C4-2B (cell line): Measurements from ENCODE around the gene PPP6C.
"Not testable (repeated sequence)": the region's sequence is repeated elsewhere in the genome, so short reads cannot be mapped to it uniquely, and the experiment has no call there.

Experiments used
- CTCF ChIP-seq: fragments of 450-650 bp; conservative IDR thresholded peaks from 2 replicates; pipeline ENCODE4 v1.5.1; 2017; ENCODE audit warnings: mild to moderate bottlenecking
- ZFX ChIP-seq: fragments of 450-650 bp; IDR thresholded peaks from 2 replicates; pipeline ENCODE4 v1.6.1; 2017

GRCh38 chr9:125236520-125237159 is 47.0 kb upstream of the PPP6C start:
- not testable (repeated sequence) for TF ChIP-seq CTCF, ZFX
